Kidney capillary endothelial cell (primary cell): ENCODE results near the gene OR2M7.
"Not testable (repeated sequence)": the region's sequence is repeated elsewhere in the genome, so short reads cannot be mapped to it uniquely, and the experiment has no call there.

Experiments used
- DNase-seq: peaks from one replicate; pipeline ENCODE4 v3.0.0-alpha.2; 2018; ENCODE audit warnings: low spot score

Gene OR2M7, protein sequence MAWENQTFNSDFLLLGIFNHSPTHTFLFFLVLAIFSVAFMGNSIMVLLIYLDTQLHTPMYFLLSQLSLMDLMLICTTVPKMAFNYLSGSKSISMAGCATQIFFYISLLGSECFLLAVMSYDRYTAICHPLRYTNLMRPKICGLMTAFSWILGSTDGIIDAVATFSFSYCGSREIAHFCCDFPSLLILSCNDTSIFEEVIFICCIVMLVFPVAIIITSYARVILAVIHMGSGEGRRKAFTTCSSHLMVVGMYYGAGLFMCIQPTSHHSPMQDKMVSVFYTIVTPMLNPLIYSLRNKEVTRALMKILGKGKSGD

DNA sequence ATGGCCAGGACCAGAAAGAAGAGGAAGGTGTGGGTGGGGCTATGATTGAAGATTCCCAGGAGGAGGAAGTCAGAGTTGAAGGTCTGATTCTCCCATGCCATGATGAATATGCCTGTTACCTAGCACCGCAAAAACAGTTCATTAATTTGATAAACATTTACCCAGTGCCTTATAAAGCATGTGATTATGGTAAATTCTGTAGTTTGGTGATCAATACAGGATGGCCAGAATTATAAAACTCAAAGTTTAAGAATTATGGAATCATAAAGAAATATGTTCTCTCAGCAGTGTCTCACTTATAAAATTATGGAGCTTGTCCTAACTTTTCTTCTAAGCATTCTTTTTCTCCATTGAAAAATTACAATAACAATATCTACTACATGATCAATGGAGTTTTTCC, at the start of gene OR2M7:
Gene OR2M7 (minus strand): TSS at position 101 of the 400 bp plus-strand sequence. CDS start 0 bp downstream, at position 101.
- DNase-seq, result no peak

DNA sequence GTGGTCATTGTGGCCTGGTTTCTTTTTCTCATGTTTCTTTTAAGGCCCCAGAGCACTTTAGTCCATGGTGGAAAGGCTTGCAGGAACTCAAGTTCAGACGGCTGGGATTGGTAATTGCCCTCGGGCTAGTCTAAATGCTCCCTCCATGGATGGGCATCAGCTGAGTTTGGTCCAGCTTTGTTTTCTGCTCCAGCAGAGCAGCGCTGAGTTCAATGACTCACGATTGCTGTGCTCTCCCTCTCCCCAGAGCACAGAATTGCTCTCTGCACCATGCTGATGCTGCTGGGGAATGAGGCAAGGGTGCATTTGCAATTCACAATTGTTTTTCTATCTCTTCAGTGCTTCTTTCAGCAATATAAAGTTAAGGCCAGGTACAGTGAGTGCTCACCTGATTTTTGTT, 49.4 kb upstream of the OR2M7 start:
- DNase-seq, result no peak

DNA sequence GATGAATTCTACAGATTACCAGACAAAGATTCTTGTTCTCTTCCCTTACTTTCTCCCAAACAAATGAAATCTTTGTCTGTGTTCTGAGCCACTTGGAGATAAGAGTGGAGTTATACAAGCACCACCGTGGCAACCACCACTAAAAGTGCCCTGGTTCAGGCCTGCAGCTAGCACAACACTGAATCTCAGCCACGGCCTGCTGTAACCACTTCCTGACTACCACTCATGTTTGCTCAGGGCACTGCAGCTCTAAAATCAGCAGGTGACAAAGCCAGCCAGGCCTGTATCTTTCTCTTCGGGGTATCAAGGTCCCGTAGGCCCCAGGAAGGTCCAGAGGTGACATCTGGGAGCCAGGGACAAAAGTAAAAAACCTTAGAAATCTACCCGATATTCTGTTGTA, 48.0 kb upstream of the OR2M7 start:
- no peak for DNase-seq

DNA sequence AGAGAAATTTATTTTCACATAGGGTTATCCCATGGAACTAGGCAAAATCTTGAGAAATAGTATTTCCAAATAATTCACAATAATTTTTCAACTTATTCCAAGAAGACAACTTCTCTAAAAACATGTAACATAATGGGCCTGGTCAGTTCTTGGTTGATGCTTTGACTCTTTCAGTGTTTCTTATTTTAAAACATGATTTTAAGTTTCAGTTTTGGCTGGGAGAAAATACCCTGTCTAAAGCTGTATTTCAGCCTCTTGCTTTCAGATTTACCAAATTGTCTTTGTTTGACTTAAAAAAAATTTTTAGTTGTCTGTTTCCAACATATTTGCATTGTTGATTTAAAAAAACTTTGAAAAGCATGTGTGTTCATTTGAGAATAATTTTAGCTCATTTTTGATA, 42.2 kb upstream of the OR2M7 start:
- no peak for DNase-seq

- no peak for DNase-seq
Measured at GRCh38 chr1:248361121-248361715, 36.9 kb upstream of the OR2M7 start, which contains the start of gene OR2T4. OR2T4 (plus strand) TSS chr1:248361665; CDS start chr1:248361665, 0 bp downstream.

GRCh38 chr1:248359415-248359814, 35.0 kb upstream of the OR2M7 start:
- no peak for DNase-seq

DNA sequence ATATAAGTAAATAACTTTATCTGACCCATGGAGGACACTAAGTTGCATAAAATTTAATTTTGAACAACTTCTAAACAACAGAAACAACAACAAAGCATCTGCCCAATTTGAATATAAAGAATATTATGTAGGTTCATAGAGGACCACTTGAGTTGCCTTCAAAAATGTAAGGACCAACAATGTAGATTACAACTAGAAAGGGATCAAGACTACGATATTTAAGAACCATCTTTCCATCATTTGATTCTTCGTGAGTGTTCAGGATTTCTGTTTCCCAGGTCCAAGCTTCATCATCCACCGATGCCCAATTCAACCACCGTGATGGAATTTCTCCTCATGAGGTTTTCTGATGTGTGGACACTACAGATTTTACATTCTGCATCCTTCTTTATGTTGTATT, 24.1 kb upstream of the OR2M7 start, which contains the start of gene OR14C36:
Gene OR14C36 (plus strand): TSS at position 301 of the 400 bp plus-strand sequence. CDS start 0 bp downstream, at position 301.
- no peak for DNase-seq

- no peak for DNase-seq
Measured at GRCh38 chr1:248343451-248343850, 19.1 kb upstream of the OR2M7 start.

GRCh38 chr1:248316796-248317195, 7.6 kb downstream of the OR2M7 start:
- DNase-seq, result no peak

GRCh38 chr1:248306740-248307139, 17.6 kb downstream of the OR2M7 start:
- not testable (repeated sequence) for DNase-seq

DNA sequence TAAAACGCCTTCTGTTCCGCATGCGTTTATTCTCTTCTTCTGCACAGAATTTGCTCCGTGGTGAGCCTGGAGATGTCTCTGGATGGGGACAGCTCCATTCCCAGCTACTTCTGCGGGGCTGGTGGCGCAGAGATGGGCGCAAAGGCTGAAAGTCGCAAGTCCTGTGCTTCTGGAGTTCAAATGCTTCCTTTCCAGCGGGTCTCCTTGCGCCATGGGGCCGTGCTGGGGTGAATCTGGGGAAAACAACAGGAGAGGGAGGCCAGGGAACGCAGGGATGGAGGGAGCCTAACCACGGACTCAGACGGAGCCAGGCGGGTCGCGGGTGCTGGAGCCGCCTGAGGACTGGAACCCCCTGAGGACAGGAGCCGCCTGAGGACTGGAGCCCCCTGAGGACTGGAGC, 18.3 kb downstream of the OR2M7 start:
- no peak for DNase-seq

GRCh38 chr1:248305672-248306071, 18.7 kb downstream of the OR2M7 start:
- not testable (repeated sequence) for DNase-seq

- DNase-seq, result no peak
Measured at GRCh38 chr1:248303324-248303723, 21.0 kb downstream of the OR2M7 start, which contains the start of gene OR2T12. OR2T12 (minus strand) TSS chr1:248303424; CDS start chr1:248295578, 7,846 bp downstream.

- DNase-seq, result no peak
Measured at GRCh38 chr1:248288391-248288790, 36.0 kb downstream of the OR2M7 start.

GRCh38 chr1:248277876-248278275, 46.5 kb downstream of the OR2M7 start, which contains the start of gene OR2T33:
OR2T33 (minus strand) TSS chr1:248277976; CDS start chr1:248273814, 4,162 bp downstream.
- DNase-seq, result no peak
